Lower leg skin (tissue), 4 donors: ENCODE data around the gene APCDD1L. TPM values are rescaled to one million over a fixed set of nuclear protein-coding genes. Genes with fewer than 3 reads are reported as not detected.
"Not testable (repeated sequence)": the region's sequence is repeated elsewhere in the genome, so short reads cannot be mapped to it uniquely, and the experiment has no call there.

Source experiments
- DNase-seq, 2 donors: peaks; one replicate each; pipeline ENCODE4 v3.0.0-alpha.2; 2019; ENCODE audit warnings: low spot score in 2 of 2
- H3K4me3 ChIP-seq: fragments of 200-600 bp; sonication (generic); 2 replicates; pipeline ENCODE4 v1.5.1; 2017; ENCODE audit warnings: mild to moderate bottlenecking, low read depth; ENCODE audit not compliant: poor library complexity, severe bottlenecking
- POLR2A ChIP-seq, 2 donors: fragments of 450-650 bp; IDR thresholded peaks; one replicate each; pipeline ENCODE4 v1.6.1; 2016 to 2017; ENCODE audit warnings: antibody characterized with exemption in 2 of 2, mild to moderate bottlenecking in 1 of 2, moderate library complexity in 1 of 2
- WGBS, 2 donors: methylation state at CpG; one replicate each; pipeline ENCODE4 v1.1.5; 2018; 5-methylcytosine and 5-hydroxymethylcytosine counted together
- intact Hi-C: fragments of 100-400 bp; cut with DNase I; formaldehyde crosslinking; loops from one replicate; pipeline ENCODE4 v1.15.0; 2023; ENCODE audit warnings: low total_unique reads
- total RNA-seq, 4 donors: library from RNA; depleted of rRNA; stranded (reverse); fragments of >200 nt; gene quantifications; one replicate each; pipeline ENCODE4 v1.1.0, GENCODE V29; 2016
- TF ChIP-seq, protein P1 (sequence below), 3 donors: fragments of 450-650 bp; IDR thresholded peaks; one replicate each; pipeline ENCODE4 v1.5.1; 2016; ENCODE audit warnings: antibody characterized with exemption in 3 of 3, mild to moderate bottlenecking in 3 of 3, moderate library complexity in 2 of 3

Gene APCDD1L
- total RNA-seq, 4 donors from 2014 or later: 0.49 to 2.4 (median 1.4) TPM

GRCh38 chr20:58433029-58433647 is 82.1 kb downstream of the APCDD1L start:
- no peak for DNase-seq
- WGBS, 2 donors: 93 to 97% methylated on average over 2 of the region's 2 CpGs
- intact Hi-C loops: no loop called here
- no peak overlapping the region for H3K4me3 ChIP-seq
- TF ChIP-seq POLR2A (IDR thresholded peaks at IDR 0.05): no peak
- TF ChIP-seq, protein P1, sequence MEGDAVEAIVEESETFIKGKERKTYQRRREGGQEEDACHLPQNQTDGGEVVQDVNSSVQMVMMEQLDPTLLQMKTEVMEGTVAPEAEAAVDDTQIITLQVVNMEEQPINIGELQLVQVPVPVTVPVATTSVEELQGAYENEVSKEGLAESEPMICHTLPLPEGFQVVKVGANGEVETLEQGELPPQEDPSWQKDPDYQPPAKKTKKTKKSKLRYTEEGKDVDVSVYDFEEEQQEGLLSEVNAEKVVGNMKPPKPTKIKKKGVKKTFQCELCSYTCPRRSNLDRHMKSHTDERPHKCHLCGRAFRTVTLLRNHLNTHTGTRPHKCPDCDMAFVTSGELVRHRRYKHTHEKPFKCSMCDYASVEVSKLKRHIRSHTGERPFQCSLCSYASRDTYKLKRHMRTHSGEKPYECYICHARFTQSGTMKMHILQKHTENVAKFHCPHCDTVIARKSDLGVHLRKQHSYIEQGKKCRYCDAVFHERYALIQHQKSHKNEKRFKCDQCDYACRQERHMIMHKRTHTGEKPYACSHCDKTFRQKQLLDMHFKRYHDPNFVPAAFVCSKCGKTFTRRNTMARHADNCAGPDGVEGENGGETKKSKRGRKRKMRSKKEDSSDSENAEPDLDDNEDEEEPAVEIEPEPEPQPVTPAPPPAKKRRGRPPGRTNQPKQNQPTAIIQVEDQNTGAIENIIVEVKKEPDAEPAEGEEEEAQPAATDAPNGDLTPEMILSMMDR (IDR thresholded peaks at IDR 0.05): no peak

DNA sequence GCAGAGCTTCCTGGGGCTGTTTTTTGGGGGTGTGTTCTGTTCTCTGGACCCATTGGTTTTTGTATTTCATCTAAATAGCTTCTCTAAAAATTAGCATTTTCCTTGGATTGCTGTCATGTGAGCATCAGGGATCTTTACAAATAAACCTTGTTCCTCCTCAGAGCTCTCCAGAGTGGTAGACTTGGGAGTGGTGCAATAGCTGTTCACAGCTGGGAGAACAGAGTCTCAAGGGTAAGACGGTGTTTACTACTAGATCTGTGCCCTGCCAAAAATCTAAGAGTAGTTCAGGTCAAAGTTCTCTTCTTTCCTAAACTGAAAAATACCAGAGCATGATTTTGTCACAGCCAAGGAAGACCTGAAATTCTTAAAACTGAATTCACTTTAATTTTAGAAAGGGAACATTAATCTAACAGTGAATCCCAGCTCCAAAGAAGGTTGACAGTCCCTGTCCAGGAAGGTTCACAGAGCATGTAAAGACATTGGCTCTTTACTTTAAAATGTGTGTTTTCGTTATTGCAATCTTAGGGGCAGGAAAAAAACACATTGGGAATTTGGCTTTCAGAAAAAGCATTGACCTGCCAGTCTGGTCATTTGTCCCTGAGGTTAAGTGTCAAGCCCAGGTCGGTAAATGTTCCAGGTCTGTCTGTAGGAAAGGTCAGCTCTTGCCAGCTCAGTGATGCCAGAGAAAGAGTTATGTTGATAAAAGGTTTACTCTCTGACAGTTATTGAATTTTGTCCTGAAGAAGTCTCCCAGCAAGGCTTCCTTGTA is 82.8 kb downstream of the APCDD1L start:
- H3K4me3 ChIP-seq: no peak overlapping the region
- TF ChIP-seq, protein P1 (IDR thresholded peaks at IDR 0.05): no peak
- TF ChIP-seq POLR2A (IDR thresholded peaks at IDR 0.05): no peak
- no peak for DNase-seq
- intact Hi-C loops: no loop called here
- 48 to 64% methylated on average over 3 of the region's 3 CpGs for WGBS, 2 donors

GRCh38 chr20:58431134-58431533 is 84.1 kb downstream of the APCDD1L start:
- no peak overlapping the region for H3K4me3 ChIP-seq
- 87 to 94% methylated on average over 2 of the region's 2 CpGs for WGBS, 2 donors
- no peak for TF ChIP-seq POLR2A (IDR thresholded peaks at IDR 0.05)
- TF ChIP-seq, protein P1 (IDR thresholded peaks at IDR 0.05): no peak
- intact Hi-C loops: no loop called here
- no peak for DNase-seq

- DNase-seq: no peak
- WGBS, 2 donors: 95 to 96% methylated on average over 7 of the region's 7 CpGs
- TF ChIP-seq, protein P1 (IDR thresholded peaks at IDR 0.05): no peak
- no peak for TF ChIP-seq POLR2A (IDR thresholded peaks at IDR 0.05)
- intact Hi-C loops: no loop called here
- H3K4me3 ChIP-seq: no peak overlapping the region
Measured at GRCh38 chr20:58429303-58429702, 85.9 kb downstream of the APCDD1L start.

- no peak overlapping the region for H3K4me3 ChIP-seq
- intact Hi-C loops: no loop called here
- DNase-seq: no peak
- no peak for TF ChIP-seq POLR2A (IDR thresholded peaks at IDR 0.05)
- TF ChIP-seq, protein P1 (IDR thresholded peaks at IDR 0.05): no peak
- 96 to 100% methylated on average over 2 of the region's 2 CpGs for WGBS, 2 donors
Measured at GRCh38 chr20:58428364-58428763, 86.8 kb downstream of the APCDD1L start.

GRCh38 chr20:58427571-58427970 is 87.6 kb downstream of the APCDD1L start:
- DNase-seq, intact Hi-C loops, H3K4me3 ChIP-seq: not testable (repeated sequence)
- WGBS, 2 donors: 90 to 91% methylated on average over 3 of the region's 3 CpGs
